ENCODE data around the gene GATAD2B.

DNA sequence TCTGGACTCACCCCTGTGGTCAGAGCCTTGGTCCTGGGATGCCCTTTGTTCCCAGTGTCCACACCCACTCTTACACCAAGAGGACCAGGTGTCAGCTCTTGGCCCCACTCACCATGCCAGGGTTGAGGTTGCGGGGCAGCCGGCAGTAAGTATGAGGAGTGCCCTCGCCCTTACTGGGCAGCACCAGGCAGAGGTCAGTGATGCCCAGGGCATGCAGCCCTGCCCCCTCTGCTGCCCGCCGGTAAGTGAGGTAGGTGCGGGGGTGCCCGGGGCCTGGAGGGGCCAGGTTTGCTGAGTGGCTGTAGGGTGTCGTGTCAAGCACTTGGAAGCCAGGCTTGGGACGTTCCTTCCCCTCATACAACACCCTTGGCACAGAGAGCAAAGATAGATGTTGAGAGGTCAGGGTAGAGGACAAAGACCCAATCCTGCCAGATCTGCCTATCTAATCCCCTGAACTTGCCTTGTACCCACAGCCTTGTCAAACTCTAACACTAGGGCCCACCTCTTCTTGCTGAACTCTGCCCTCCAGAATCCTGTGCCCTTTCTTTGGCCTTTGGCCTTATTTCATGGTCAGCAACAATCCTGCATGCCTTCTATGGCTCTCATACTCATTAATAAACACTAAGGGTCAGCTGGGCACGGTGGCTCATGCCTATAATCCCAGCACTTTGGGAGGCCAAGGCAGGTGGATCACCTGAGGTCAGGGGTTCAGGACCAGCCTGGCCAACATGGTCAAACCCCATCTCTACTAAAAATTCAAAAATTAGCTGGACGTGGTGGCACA is 20.2 kb upstream of the GATAD2B start:
- TF ChIP-seq, protein P1, sequence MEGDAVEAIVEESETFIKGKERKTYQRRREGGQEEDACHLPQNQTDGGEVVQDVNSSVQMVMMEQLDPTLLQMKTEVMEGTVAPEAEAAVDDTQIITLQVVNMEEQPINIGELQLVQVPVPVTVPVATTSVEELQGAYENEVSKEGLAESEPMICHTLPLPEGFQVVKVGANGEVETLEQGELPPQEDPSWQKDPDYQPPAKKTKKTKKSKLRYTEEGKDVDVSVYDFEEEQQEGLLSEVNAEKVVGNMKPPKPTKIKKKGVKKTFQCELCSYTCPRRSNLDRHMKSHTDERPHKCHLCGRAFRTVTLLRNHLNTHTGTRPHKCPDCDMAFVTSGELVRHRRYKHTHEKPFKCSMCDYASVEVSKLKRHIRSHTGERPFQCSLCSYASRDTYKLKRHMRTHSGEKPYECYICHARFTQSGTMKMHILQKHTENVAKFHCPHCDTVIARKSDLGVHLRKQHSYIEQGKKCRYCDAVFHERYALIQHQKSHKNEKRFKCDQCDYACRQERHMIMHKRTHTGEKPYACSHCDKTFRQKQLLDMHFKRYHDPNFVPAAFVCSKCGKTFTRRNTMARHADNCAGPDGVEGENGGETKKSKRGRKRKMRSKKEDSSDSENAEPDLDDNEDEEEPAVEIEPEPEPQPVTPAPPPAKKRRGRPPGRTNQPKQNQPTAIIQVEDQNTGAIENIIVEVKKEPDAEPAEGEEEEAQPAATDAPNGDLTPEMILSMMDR (IDR thresholded peaks at IDR 0.05; ENCODE audit: insufficient read depth, low read depth, low read length): no peak
- TF ChIP-seq EZH2 (IDR thresholded peaks at IDR 0.05; ENCODE audit: insufficient read depth, low read length): no peak

Measured in astrocyte (in vitro differentiated cells and primary cell).